Measurements from ENCODE around the gene SELENOO.

The SELENOO gene

DNA sequence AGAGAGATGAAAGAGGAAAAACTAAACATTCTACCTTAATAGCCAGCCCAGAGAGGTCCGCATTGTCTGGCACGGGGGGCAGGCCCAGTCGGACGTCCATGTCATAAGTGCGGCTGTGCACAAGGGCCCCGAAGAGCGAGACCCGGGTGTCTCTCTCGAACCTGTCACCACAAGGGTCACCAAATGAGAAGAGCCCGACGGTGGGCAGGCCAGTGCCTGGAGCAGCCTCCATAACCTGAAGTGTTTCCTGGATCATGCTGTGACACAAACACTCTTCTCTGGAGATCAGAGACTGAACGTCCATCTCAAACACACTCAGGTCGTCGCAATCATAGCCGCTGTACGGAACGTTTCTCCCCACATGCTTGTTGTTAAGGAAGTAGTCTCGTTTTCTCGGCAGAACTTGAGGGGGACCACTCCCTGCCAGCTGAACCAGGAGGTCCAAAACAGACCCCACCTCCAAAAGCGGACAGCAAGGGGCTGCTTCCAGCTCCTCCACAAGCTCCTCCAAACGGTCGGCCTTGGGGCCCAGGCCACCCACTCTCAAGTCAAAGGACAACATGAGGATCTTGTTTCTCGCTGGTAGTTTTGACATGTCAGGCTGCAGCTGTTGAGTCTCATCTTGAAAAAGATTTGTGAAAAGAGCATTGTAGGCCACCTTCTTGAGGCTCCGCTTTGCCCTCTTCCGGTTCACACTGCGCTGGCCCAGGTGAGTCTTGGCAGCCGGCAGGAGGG lies 43.0 kb downstream of the SELENOO start:
- no peak for DNase-seq

DNA sequence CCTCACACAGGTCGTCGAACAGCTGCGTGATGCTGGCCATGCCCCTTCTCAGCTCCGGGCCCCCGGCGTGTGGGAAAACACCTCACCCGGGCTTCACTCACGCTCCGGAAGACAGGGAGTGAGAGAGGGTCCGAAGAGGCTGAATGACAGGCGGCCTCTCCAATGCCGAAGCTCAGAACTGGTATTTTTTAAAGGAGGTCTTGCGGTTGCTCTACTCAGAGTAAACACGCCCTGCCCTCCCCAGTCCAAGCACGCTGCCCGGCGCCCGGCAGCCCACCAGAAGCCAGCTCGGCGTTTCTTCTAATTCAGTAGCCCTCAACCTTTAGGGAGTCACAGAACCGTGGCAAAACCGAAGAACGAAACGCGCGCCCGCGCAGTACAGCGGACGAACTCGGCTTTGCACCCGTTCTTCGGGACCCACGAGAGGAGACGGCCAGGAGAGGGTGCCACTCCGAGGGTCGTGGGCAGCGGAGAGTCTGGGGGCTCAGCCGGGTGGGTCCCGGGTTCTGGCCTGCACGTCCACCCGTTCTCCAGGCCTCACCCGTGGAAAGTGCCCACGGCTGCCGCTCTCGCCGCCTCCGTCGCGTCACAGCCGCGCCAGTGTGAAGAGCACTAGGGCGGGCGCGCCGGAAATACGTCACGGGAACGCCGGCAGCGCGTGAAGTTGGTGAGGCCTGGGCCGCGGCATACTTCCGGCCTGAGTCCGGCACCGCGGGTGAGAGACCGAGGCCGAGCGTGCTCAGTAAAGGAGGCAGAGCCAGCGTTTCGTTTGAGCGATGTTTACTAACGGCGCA lies 43.8 kb downstream of the SELENOO start, which contains the start of gene TUBGCP6:
TSS of gene TUBGCP6 (minus strand) at position 604 of the 794 bp plus-strand sequence. CDS start at position 40, 564 bp downstream.
- DNase-seq = peak; percentile 83

DNA sequence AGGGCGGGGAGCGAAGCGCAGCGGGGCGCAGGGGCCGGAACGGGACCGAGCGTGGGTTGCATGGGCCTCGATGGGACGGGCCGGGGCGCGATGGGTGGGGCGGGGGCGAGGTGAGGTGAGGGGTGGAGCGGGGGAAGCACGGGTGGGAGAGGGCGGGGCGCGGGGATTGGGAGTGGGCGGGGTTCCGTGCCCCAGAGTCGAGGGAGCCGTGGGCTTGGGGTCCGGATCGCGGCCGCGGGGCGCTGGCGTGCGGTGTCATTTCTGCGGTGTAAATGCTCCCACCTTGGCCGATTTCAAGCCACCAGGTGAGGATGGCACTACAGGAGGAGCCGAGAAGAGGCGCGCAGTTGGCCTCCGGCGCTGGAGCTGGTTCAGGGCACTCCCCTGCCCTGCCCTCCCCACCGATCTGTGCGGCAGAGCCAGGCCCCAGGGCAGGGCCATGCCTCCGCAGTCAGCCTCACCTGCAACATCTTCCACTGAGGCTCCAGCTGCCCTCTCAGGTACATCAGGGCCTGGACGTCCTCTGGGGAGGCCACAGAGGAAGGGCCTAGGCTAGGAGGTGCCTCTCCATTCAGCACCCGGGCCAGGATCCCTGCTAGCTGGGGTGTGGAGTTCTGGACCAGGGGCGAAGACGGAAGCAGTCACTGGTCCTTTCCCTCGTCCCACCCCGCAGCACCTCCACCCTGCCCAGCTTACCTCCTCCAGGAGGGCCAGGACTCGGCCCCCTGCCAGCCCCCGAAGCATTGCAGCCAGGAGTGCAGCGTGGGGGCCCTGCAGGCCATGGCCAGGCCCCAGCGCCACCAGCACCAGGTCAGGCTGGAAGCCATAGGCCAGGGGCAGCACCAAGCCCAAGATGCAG lies 44.6 kb downstream of the SELENOO start:
- no peak for DNase-seq

DNA sequence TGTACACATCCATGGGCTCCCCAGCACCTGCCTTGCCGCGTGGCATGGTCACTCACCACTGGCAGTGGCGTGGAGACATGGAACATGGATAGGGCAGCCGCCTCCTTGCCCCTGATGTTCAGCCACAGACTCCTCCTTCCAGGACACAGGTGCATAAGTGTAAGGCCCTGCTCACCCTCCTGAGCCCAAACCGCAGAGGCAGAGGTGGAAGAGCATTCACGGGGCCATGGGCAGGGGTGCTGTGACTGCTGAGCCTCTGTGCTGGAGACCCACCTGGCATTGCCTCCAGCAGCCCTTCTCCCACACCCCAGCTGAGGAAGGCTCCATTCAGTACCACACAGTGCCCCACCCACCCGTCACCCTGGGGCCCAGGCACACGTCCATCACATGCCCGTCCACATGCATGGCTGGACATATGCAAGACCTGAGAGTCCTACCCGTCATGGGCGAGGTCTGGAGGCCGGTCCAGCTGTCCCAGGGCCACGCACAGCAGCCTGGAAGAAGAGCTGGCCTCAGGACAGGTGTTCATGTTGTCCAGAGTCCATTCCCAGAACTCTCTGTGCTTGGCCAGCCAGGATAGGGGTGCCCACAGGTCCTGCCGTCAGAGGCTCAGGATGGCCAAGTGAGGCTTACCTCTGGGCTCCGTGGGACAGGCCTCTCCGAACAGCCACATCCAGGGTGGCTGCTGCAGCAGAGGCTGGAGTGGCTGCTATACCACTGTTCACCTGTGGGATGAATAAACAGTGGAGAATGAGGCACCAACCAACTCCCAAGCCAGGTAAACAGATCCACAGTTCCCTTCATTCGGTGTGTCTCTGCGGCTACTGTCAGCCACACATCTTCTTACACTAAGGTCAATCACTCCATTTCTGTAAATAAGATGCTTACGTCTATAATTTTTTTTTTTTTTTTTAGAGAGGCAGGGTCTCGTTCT lies 45.7 kb downstream of the SELENOO start:
- DNase-seq = no peak

DNA sequence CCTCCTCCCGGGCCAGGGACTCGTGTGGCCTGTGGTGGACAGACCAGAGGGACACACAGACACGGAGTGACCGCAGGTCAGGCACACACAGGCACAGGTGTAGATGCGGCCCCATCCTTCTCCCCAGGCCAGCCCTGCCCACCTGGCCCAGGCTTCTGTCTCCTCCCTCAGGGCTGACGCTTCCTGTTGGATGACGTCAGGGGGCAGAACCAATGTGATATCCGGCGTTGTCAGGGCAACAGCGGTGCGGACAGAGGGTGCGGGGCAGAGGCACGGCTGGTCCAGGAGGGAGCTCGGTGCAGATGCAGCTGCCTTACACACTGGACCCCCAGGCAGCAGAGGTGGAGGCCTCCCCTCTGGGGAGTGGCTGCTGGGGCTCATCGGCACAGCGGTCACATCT lies 46.9 kb downstream of the SELENOO start:
- no peak for DNase-seq

DNA sequence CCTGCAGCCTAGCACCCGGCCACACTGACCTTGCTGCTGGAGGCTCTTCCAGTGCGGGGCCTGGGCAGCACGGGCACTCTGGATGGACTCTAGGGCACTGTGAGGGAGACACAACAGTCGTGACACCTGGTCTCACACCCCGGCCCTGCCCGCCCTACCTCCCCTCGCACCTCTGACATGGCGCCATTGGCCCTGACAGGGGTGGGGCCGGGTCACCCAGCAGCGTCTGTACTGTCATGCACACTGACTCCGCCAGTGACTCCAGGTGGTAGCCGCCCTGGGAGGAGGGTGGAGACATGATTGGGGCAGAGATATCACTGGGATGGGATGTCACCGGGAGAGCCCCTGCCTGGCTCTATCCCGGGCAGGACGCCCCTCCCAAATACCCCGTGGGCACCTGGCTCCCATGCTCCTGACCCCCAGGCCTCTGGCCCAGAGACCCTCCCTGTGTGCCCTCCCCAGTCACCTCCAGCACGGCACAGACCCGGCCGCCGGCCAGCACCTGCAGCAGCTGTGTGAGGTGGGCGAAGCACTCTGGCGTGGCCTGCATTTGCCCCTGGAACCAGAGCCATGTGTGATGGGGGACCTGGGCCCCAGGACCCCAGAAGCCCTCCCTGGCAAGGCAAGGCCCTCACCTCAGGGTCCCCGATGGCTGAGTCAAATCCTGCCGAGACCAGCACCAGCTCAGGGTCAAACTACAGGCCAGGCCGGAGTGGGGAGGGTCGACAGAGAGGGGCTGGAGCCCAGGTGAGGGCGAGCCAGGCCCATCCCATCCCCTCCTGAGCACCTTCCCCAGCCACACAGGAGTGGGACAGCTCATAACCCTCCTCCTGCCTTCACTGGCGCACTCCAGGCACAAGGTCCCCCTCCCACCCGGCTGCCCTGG lies 47.6 kb downstream of the SELENOO start:
- no peak for DNase-seq

DNA sequence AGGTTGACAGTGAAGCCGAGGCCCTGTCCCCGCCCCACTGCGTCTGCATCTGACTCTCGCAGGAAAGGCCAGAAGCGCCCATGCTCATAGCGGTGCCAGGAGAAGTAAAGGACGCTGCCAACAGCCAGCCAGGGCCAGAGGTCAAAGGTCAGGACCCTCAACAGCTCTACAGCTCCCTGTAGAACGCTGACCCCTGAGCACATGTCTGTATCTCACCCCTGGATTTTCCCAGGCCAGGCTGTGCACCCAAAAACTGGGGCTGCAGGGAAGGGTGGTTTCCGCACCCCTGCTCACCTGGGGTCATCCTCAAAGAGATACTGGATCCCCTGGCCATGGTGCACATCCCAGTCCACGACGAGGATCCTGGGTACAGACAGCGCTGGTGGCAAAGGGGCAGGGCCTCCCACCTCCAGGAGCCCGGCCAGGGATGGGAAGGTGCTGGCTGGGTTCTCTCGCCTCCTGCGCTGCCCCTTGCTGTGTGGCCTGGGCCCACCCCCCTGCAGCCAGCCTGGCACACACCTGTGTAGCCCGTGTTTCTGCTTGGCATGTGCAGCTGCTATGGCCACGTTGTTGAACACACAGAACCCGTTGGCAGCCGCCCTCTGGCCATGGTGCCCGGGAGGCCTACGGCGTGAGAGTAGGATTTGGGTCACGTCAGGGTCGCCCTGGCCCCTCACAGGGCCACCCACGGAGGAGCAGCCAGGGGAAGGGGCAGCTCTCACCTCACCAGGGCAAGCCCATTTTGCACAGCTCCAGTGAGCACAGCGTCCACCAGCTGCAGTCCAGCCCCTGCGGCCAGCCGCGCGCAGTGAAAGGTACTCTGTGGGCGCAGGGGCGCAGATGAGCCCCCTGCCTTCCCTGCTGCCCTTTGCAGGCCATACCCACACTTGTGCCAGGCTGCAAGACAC lies 48.8 kb downstream of the SELENOO start:
- no peak for DNase-seq

DNA sequence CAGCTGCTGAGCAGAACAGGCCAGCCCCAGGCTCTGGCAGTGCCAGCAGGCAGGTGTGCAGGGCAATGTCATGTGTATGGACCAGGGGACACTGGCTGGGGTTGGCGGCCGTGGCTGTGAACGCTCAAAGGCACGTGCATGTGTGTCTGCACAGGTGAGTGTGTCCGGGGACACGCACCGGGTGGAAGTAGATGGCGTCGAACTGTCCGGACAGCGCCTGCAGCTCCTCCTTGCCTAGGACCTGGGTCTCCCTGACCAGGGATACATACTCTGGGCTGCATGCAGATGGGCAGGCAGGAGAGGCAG lies 49.4 kb downstream of the SELENOO start:
- no peak for DNase-seq

DNA sequence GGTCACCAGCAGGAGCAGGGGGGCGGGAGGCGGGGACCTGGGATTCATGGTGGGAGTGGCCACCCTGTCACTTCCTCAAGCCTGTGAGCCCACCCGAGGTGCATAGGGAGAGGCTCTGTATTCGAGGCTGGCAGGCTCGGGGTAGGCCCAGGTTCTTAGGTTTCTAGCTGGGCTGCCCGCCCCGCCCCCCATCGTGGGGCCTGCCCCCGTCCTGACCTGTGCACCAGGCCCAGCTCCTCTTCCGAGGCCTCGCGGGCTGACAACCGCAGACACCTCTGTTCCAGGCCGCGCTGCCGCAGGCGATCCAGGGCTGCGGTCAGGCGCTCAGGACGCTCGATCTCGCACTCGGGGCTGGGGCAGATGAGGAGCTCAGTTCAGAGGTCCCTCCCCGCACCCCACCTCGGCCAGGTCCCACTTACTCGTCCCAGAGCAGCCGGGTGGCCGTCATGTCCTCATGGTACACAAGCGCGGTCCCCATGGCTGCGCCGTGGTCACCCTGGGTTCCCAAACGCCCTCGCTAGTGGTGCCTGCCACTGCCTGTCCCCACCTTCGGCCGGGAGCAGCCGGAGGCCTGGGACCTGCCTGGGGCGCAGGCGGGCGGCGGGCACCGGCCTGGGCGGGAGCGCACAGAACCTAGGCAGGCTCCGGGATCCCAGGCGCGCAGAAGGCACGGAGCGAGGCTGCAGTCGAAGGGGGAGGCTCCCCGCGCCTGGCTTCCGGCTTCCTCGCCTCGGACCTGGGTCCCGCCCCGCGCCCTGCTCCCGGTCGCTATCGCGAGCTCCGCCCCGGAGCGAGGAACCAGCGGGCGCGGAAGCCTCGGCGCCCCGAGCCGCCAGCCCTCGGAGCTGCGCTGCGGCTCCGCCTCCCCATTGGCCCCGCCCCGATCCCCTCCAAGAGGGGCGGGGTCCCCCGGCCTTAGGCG lies 50.0 kb downstream of the SELENOO start, which contains the start of gene HDAC10:
TSS of gene HDAC10 (minus strand) at position 711 of the 922 bp plus-strand sequence. CDS start at position 478, 233 bp downstream.
- DNase-seq = peak; percentile 45

DNA sequence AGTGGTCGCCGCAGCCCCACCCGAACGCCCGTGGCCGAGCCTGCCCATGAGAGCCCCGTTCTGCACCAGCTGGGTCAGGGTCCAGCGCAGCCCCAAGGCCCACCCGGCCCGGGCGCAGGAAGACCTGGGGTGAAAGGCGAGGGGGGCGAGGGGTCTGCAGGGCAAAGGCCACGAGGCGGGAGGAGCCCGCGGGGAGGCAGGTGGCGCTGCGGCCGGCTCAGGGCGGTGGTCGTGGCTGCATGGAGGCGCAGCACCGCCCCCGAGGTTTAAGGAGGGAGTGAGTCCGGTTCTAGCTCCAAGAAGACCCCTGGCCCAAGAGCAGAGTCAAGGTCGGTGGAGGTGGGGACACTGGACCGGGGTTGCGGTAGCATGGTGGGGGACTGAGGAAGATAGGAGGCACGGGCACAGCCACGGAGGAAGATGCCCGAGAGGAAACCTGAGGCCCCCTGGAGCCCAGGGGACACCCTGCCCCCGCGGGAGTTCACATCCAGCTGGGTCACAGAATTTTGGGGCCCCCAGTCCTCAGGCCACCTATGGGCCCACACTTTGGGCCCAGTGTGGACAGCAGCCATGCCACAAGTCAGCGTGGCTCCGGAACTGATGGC lies 50.8 kb downstream of the SELENOO start:
- no peak for DNase-seq

DNA sequence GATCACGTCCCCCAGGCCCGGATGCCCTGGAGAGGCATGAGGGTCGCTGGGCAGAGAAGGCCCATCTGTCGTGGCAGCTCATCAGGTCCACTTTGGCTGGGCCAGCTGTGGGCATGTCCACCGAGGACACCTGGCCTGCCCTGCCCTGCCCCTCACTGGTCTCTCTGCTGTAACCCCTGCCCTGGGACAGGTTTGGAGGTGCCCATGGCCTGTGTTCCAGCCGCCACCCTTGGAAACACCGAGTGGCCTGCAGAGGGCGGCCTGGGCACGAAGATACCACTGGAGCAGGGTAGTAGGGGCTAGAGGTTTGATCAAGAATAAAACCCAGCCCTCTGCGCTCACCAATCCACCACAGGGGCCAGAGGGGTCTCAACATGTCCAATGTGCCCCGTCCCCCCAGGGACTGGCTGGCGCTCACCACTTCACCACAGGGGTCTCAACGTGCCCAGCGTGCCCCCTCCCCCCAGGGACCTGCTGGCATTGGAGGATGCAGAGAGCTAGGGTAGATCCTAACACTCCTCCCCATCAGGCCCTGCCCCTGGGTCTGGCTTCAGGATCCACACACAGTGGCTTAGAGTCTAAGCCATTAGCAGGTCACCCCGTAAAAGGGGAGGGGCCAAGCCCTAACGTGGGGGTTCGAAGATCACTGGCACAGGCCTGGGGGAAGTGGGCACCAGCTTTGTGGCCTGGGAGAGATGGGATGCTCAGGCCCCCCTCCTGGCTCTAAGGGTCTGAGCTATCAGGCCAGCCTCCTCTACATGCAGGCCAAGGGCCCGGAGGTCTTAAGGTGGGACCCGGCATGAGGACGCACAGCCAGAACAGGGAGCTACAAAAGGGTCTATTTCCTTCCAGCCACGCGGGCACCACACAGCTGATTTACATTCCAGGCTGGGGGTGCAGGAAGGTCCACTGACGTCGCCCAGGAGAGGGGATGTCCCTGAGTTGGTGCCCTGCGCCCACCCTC lies 51.6 kb downstream of the SELENOO start:
- DNase-seq = peak; percentile 39

DNA sequence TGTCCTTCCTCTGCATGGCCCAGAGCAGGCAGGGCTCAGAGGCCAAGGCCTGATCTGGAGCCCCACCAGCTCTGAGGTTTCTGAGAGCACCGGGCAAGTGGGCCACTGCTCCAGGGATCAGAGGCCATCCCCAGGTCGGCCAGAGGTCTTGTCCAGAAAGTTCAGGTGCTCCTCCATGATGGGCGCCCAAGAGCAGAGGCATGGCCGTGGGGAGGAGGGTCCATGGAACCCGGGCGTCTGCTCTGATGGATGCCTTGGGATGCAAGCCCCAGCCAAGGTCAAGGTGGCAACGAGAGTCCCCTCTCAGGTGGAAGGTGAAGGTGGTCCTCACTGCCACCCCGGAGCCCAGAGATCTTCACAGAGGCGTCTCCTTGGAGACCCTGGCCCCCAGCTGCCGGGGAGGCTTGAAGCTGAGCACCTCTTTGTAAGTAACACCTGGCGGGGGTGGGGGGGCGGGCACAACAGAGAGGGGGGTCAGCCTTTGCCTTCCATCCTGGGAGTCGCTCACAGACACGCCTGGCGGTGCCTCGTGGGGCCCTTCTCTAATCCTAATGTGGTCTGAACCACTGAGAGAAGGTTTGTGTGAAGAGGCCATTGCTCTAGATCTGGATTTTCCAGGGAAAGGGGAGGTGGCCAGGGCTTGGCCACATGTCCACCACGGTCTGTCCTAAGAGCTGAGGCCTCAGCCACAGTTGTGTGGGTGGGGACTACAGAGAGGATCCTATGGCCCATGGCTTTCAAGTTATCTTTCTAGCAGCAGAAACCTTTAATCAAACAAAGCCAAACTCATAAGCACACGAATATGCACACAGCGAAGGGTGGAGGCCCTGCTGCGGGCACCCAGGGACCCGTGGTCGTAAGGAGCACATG lies 52.5 kb downstream of the SELENOO start:
- DNase-seq = no peak

DNA sequence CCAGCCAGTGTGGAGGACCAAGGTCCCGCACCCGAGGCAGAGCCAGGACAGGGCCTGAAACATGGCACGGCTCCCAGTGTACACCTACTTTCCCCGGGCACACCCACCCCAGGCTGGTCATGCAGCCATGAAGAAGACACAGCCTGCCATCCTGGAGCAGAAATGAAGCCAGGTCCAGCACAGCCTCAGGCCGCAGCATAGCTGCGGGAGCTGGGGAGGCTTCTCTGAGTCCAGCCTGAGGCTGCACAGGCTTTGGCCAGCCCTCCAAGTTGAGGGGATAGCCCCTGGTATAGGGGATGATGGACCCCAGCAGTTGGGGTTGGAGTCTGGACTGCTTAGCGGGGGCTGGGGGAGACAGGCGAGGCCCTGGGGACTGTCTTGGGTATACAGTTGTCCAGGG lies 53.1 kb downstream of the SELENOO start:
- DNase-seq = no peak

DNA sequence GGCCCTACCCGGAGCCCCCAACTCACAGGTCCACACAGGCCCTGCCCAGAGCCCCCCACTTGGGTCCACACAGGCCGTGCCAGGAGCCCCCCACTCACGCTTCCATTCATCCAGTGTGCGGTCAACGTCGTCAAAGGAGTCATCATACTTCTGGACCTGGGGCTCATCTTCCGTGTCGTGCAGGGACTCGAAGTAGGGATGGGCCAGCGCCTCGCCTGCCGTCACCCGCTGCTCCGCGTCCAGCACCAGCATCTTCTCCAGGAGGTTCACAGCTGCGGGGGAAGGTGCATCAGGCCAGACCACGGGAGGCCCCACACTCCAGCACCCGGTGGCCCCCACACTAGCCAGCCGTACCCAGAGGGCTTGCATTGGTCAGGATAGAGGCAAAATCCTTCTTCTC lies 54.3 kb downstream of the SELENOO start:
- no peak for DNase-seq

DNA sequence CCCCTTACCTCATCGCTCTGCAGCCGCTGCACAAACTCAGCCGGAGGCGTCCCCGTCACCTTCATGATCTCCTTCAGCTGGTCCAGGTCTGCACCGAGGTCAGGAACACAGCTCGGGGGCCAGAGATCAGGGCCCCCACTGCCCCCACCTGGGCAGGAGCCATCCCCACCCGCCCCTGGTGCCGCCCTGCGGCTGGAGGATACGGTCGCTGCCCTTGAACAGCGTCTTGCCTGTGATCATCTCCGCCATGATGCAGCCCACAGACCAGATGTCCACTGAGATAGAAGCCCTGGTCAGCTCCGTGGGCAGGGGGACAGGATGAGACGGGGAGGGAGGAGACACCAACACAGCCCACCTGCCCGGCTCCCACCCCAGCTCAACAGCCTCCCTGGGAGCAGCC lies 54.8 kb downstream of the SELENOO start:
- no peak for DNase-seq

DNA sequence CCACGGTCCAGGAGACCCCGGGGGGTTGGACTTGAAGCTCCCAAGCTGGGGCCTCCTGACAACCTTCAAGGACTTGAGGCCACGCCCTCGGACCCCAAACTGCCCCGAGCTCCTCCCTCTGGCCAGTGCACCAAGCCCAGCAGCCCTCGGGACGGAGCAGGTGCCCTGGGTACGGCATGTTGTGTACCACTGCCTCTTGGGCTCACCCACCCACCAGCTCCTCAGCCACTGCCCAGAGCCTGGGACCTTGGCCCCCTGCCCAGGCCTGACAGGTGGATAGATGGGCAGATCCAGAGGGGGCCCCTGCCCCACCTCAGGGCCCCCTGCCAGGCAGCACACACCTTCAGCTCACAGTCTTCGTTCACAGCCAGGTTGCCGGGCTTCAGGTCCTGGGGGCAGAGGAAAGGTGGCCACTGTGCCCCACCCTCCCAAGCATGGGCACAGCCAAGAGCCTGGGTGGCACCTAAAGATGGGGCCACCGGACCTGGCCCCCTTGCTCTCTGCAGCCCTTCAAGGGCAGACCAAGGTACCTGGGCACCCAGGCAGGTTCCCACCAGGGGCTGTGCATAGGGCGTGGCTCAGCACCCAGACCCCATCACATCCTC lies 55.5 kb downstream of the SELENOO start:
- DNase-seq = no peak

All from NCI-H1105 treated with DMSO at 0.1 percent for 48 hours (cell line).